Retinal pigment epithelial cell (primary cell): Measurements from ENCODE around the gene RASSF3.

ENCODE experiments used
- DNase-seq: peaks from one replicate; pipeline ENCODE4 v3.0.0-alpha.2; 2010; ENCODE audit warnings: low read depth
- H3K4me3 ChIP-seq: 2 replicates; pipeline ENCODE4 v1.5.1; 2011; ENCODE audit warnings: mild to moderate bottlenecking, low read length, control low read depth, moderate library complexity
- TF ChIP-seq, protein P1 (sequence below): conservative IDR thresholded peaks from 2 replicates; pipeline ENCODE4 v1.5.1; 2011; ENCODE audit warnings: low read depth, low read length, control low read depth, inconsistent platforms

RASSF3 gene

GRCh38 chr12:64713376-64713775 lies 103.1 kb downstream of the RASSF3 start:
- TF ChIP-seq, protein P1, sequence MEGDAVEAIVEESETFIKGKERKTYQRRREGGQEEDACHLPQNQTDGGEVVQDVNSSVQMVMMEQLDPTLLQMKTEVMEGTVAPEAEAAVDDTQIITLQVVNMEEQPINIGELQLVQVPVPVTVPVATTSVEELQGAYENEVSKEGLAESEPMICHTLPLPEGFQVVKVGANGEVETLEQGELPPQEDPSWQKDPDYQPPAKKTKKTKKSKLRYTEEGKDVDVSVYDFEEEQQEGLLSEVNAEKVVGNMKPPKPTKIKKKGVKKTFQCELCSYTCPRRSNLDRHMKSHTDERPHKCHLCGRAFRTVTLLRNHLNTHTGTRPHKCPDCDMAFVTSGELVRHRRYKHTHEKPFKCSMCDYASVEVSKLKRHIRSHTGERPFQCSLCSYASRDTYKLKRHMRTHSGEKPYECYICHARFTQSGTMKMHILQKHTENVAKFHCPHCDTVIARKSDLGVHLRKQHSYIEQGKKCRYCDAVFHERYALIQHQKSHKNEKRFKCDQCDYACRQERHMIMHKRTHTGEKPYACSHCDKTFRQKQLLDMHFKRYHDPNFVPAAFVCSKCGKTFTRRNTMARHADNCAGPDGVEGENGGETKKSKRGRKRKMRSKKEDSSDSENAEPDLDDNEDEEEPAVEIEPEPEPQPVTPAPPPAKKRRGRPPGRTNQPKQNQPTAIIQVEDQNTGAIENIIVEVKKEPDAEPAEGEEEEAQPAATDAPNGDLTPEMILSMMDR, result no peak
- DNase-seq, result no peak
- H3K4me3 ChIP-seq, result no peak overlapping the region

- no peak overlapping the region for H3K4me3 ChIP-seq
- TF ChIP-seq, protein P1, result no peak
- DNase-seq, result no peak
These were observed 104.3 kb downstream of the RASSF3 start for GRCh38 chr12:64714551-64714968.

GRCh38 chr12:64716371-64716770 lies 106.1 kb downstream of the RASSF3 start:
- no peak for DNase-seq
- TF ChIP-seq, protein P1, result no peak
- H3K4me3 ChIP-seq, result no peak overlapping the region

- H3K4me3 ChIP-seq, result no peak overlapping the region
- DNase-seq, result no peak
- TF ChIP-seq, protein P1, result no peak
These were observed 106.7 kb downstream of the RASSF3 start for GRCh38 chr12:64716839-64717455.

- TF ChIP-seq, protein P1, result no peak
- no peak for DNase-seq
- no peak overlapping the region for H3K4me3 ChIP-seq
These were observed 108.4 kb downstream of the RASSF3 start for GRCh38 chr12:64718649-64719048.

- DNase-seq, result no peak
- H3K4me3 ChIP-seq, result no peak overlapping the region
- TF ChIP-seq, protein P1, result no peak
These were observed 110.6 kb downstream of the RASSF3 start for GRCh38 chr12:64720884-64721283.

- no peak for DNase-seq
- TF ChIP-seq, protein P1, result no peak
- H3K4me3 ChIP-seq, result no peak overlapping the region
These were observed 112.5 kb downstream of the RASSF3 start for GRCh38 chr12:64722835-64723234.
